Erythroblast (primary cell): ENCODE results near the gene LYG2.

Experiments used
- GATA1 ChIP-seq: IDR thresholded peaks from 2 replicates; pipeline ENCODE4 v1.6.1; 2011; ENCODE audit warnings: low read depth, mild to moderate bottlenecking, control low read depth, low read length, moderate library complexity
- POLR2A ChIP-seq: IDR thresholded peaks from 2 replicates; pipeline ENCODE4 v1.6.1; 2011; ENCODE audit warnings: mild to moderate bottlenecking, low read length

- TF ChIP-seq POLR2A (no peak), GATA1 (no peak)
Measured at GRCh38 chr2:99297994-99298393, 42.5 kb upstream of the LYG2 start.
